K562 (cell line): ENCODE results near the gene DNAH9. TPM values are rescaled to one million over a fixed set of nuclear protein-coding genes. Genes with fewer than 3 reads are reported as not detected.

ENCODE experiments used
- ATAC-seq: fragments of 200-7000 bp; cut with Tn5 transposase; 3 replicates; pipeline ENCODE4 v1.9.1; 2020; ENCODE audit warnings: moderate library complexity
- BruUV-seq: library from RNA; stranded (reverse); fragments of 400-500 nt; replicated peaks from 2 replicates; lab custom pipeline; 2021; lab: Mats Ljungman, UMichigan
- CTCF ChIA-PET: fragments of 300-600 bp; formaldehyde crosslinking; extraction: SDS; loops from one replicate; lab custom pipeline; 2021; ENCODE audit warnings: low intra/inter-chr PET ratio; lab: Yijun Ruan, JAX
- POLR2A ChIA-PET: fragments of 300-600, 350-650 bp; sonication (Branson Sonifier 250); formaldehyde crosslinking; extraction: SDS; loops from one replicate; lab custom pipeline; 2021; ENCODE audit warnings: antibody characterized with exemption, inconsistent platforms; lab: Yijun Ruan, JAX
- DNase-seq, 4 experiments: peaks; one replicate each; pipeline versions ENCODE4 v3.0.0 to v3.0.0-alpha.2; 2011 to 2018; ENCODE audit warnings: low spot score in 3 of 4, mixed read lengths in 3 of 4; ENCODE audit errors: extremely low read depth in 1 of 4
- FAIRE-seq: peaks from 2 replicates; lab custom pipeline; 2011; peaks lifted over from hg19 to GRCh38; lab: Jason Lieb, UNC
- H2AFZ ChIP-seq: 2 replicates; pipeline ENCODE4 v1.6.0; 2011; ENCODE audit warnings: low read depth, low read length, control low read depth, inconsistent platforms
- H3K27ac ChIP-seq: fragments of 200-600 bp; 3 replicates; pipeline ENCODE4 v1.8.0; 2011; ENCODE audit warnings: low read depth, mild to moderate bottlenecking, control low read depth, inconsistent platforms, low read length, moderate library complexity, mixed read lengths; ENCODE audit errors: extremely low read depth
- H3K27me3 ChIP-seq, 2 experiments: fragments of 300-600 bp in 1 of 2; 2 replicates in 1 of 2; 3 replicates in 1 of 2; pipeline versions ENCODE4 v1.6.0 to v1.8.0; 2011; ENCODE audit warnings: inconsistent platforms in 2 of 2, low read length in 2 of 2, mild to moderate bottlenecking in 1 of 2, mixed read lengths in 1 of 2, moderate library complexity in 1 of 2; ENCODE audit not compliant: control insufficient read depth in 2 of 2, insufficient read depth in 2 of 2
- H3K36me3 ChIP-seq: fragments of 300-600 bp; 3 replicates; pipeline ENCODE4 v1.8.0; 2011; ENCODE audit warnings: mild to moderate bottlenecking, low read length, inconsistent platforms; ENCODE audit not compliant: control insufficient read depth, insufficient read depth
- H3K4me1 ChIP-seq, 2 experiments: fragments of 200-600 bp in 1 of 2; replicated peaks in 1 of 2; 2 replicates in 1 of 2; 3 replicates in 1 of 2; pipeline versions ENCODE4 v1.5.1 to v1.8.0; 2011; ENCODE audit warnings: inconsistent platforms in 2 of 2, low read length in 2 of 2, mild to moderate bottlenecking in 1 of 2, mixed read lengths in 1 of 2, moderate library complexity in 1 of 2; ENCODE audit not compliant: control insufficient read depth in 2 of 2, insufficient read depth in 2 of 2
- H3K4me2 ChIP-seq: 2 replicates; pipeline ENCODE4 v1.6.1; 2011; ENCODE audit warnings: low read length, control low read depth, inconsistent platforms, mixed read lengths; ENCODE audit not compliant: insufficient read depth
- H3K4me3 ChIP-seq: fragments of 200-600 bp; sonication (generic), shearing (Covaris generic); 2 replicates; pipeline ENCODE4 v1.5.1; 2016; ENCODE audit warnings: control low read depth, inconsistent platforms
- H3K79me2 ChIP-seq: fragments of 200-600 bp; 3 replicates; pipeline ENCODE4 v1.8.0; 2011; ENCODE audit warnings: low read length, inconsistent platforms; ENCODE audit not compliant: control insufficient read depth, insufficient read depth
- H3K9ac ChIP-seq, 2 experiments: 2 replicates each; pipeline versions ENCODE4 v1.6.0 to v1.6.1; 2011; ENCODE audit warnings: low read depth in 2 of 2, low read length in 2 of 2, control low read depth in 1 of 2, inconsistent platforms in 1 of 2, mild to moderate bottlenecking in 1 of 2, mixed read lengths in 1 of 2; ENCODE audit not compliant: insufficient read depth in 1 of 2
- H3K9me1 ChIP-seq: one replicate; pipeline ENCODE4 v1.6.0; 2011; ENCODE audit warnings: inconsistent platforms, mild to moderate bottlenecking, low read length, moderate library complexity; ENCODE audit not compliant: control insufficient read depth, insufficient read depth
- H3K9me3 ChIP-seq: replicated peaks from 2 replicates; pipeline ENCODE4 v1.5.1; 2011; ENCODE audit warnings: low read depth, low read length, inconsistent platforms; ENCODE audit not compliant: control insufficient read depth, insufficient read depth
- H4K20me1 ChIP-seq: replicated peaks from 2 replicates; pipeline ENCODE4 v1.6.1; 2011; ENCODE audit warnings: low read length, inconsistent platforms, mixed read lengths; ENCODE audit not compliant: control insufficient read depth, insufficient read depth
- ETV6 ChIP-seq, 3 experiments: fragments of 150-350 bp in 1 of 3; sonication (generic) in 1 of 3; formaldehyde crosslinking in 1 of 3; IDR thresholded peaks; 2 replicates each; pipeline versions ENCODE4 v1.6.1 to v1.8.0; 2014 to 2022; ENCODE audit warnings: borderline replicate concordance in 2 of 3, low read depth in 2 of 3, antibody characterized with exemption in 1 of 3, low read length in 1 of 3, mild to moderate bottlenecking in 1 of 3, missing genetic modification reagents in 1 of 3
- EWSR1 ChIP-seq: fragments of 450-650 bp; IDR thresholded peaks from 2 replicates; pipeline ENCODE4 v1.6.1; 2018; ENCODE audit warnings: borderline replicate concordance, mild to moderate bottlenecking, low read depth, moderate library complexity; ENCODE audit not compliant: partially characterized antibody
- HDAC6 ChIP-seq: IDR thresholded peaks from 2 replicates; pipeline ENCODE4 v1.6.1; 2012; ENCODE audit warnings: low read depth, mild to moderate bottlenecking, control low read depth, inconsistent platforms, low read length, moderate library complexity
- HNRNPUL1 ChIP-seq: fragments of 200-400 bp; formaldehyde crosslinking; IDR thresholded peaks from 2 replicates; pipeline ENCODE4 v1.6.1; 2017; ENCODE audit warnings: low read length
- MECOM ChIP-seq: fragments of 250-450 bp; sonication (Bioruptor Pico); IDR thresholded peaks from 2 replicates; pipeline ENCODE4 v1.8.0; 2022; ENCODE audit warnings: inconsistent platforms
- MXD1 ChIP-seq: fragments of 250-450 bp; sonication (Bioruptor Pico); IDR thresholded peaks from 2 replicates; pipeline ENCODE4 v1.8.0; 2021; ENCODE audit warnings: borderline replicate concordance, mild to moderate bottlenecking, moderate library complexity; ENCODE audit not compliant: poor library complexity, severe bottlenecking
- RBM22 ChIP-seq: fragments of 200-400 bp; formaldehyde crosslinking; IDR thresholded peaks from 2 replicates; pipeline ENCODE4 v1.6.1; 2018; ENCODE audit warnings: low read length, low read depth; ENCODE audit not compliant: poor library complexity, severe bottlenecking
- TAF7 ChIP-seq: fragments of 450-650 bp; IDR thresholded peaks from 2 replicates; pipeline ENCODE4 v1.6.1; 2016; ENCODE audit warnings: missing genetic modification characterization, missing compliant biosample characterization
- ZBTB40 ChIP-seq, 2 experiments: fragments of 450-650 bp in 1 of 2; sonication (generic) in 1 of 2; formaldehyde crosslinking in 1 of 2; IDR thresholded peaks; 2 replicates each; pipeline versions ENCODE4 v1.7.1 to v1.9.0; 2016 to 2022; ENCODE audit warnings: inconsistent platforms in 1 of 2, mild to moderate bottlenecking in 1 of 2, missing genetic modification reagents in 1 of 2
- ZNF212 ChIP-seq: fragments of 450-650 bp; formaldehyde crosslinking; IDR thresholded peaks from 2 replicates; pipeline ENCODE4 v1.4.0; 2020; ENCODE audit warnings: mild to moderate bottlenecking
- ZNF324 ChIP-seq: fragments of 250-450 bp; sonication (Bioruptor Pico); IDR thresholded peaks from 2 replicates; pipeline ENCODE4 v1.4.0; 2020; ENCODE audit warnings: mild to moderate bottlenecking
- ZNF561 ChIP-seq: fragments of 450-650 bp; formaldehyde crosslinking; conservative IDR thresholded peaks from 2 replicates; pipeline ENCODE4 v1.4.0; 2020; ENCODE audit warnings: mild to moderate bottlenecking, moderate library complexity
- ZNF780A ChIP-seq: fragments of 250-450 bp; sonication (Bioruptor Pico); IDR thresholded peaks from 2 replicates; pipeline ENCODE4 v1.5.0; 2021; ENCODE audit warnings: mild to moderate bottlenecking
- WGBS: fragments of 100-300 bp; shearing (Covaris generic); methylation state at CpG from one replicate; pipeline ENCODE4 v1.1.6; 2016; ENCODE audit warnings: low coverage, mixed read lengths; ENCODE audit not compliant: insufficient coverage; ENCODE audit errors: missing lambda C conversion rate; 5-methylcytosine and 5-hydroxymethylcytosine counted together
- in situ Hi-C: fragments of 300-500 bp; cut with MboI; formaldehyde crosslinking; loops from 4 replicates; pipeline ENCODE4 v1.15.0; 2018; ENCODE audit warnings: inconsistent platforms, mixed read lengths
- intact Hi-C: fragments of 100-400 bp; cut with micrococcal nuclease; formaldehyde crosslinking; loops from 2 replicates; pipeline ENCODE4 v1.14.2; 2022
- polyA plus RNA-seq, 8 experiments: library from polyadenylated mRNA; depleted of rRNA in 4 of 8; stranded (reverse) in 5 of 8; unstranded in 3 of 8; fragments of >200 nt; fragmentation: Nextera tagmentation in 2 of 8; fragmentation: Illumina TruSeq in 1 of 8; extraction: Ambion mirVana in 2 of 8; extraction: Trizol in 1 of 8; gene quantifications; 2 replicates each; pipeline versions ENCODE4 v1.2.1 to v1.2.3, GENCODE V29; 2011 to 2014; ENCODE audit warnings: inconsistent platforms in 1 of 8, missing spikeins in 1 of 8
- total RNA-seq, 7 experiments: library from RNA; depleted of rRNA in 6 of 7; stranded (reverse); fragments of >200 nt in 6 of 7; fragmentation: Illumina TruSeq in 2 of 7; extraction: Trizol in 2 of 7; gene quantifications; 2 replicates each; pipeline versions ENCODE4 v1.2.1 to v1.2.3, GENCODE V29; 2011 to 2021; ENCODE audit warnings: low replicate concordance in 1 of 7

Gene DNAH9
- total and polyA plus RNA-seq, 9 of the 15 experiments (the other 6 are each of a cell fraction or from before 2014, with no cell fraction given) = not detected

- 0% methylated on average over 1 of the region's 2 CpGs for WGBS
- no peak overlapping the region for H3K4me3 ChIP-seq
- H2AFZ ChIP-seq = no peak overlapping the region
- H3K36me3 ChIP-seq = no peaks in the 10 kb centered on the region
- no peak overlapping the region for H3K27ac ChIP-seq
- no peak for FAIRE-seq
- no peaks in the 10 kb centered on the region for H3K9me3 ChIP-seq
- no peak for ATAC-seq
- POLR2A ChIA-PET = no interaction called here
- no peaks in the 10 kb centered on the region for H3K79me2 ChIP-seq
- CTCF ChIA-PET = no interaction called here
- DNase-seq = no peak
- BruUV-seq = no TSS peak
- H3K9ac ChIP-seq = no peak overlapping the region
- intact Hi-C loops (loop anchor here (10.0 kb wide), 1 partner anchor 62 kb away; no protein-coding TSS in a partner anchor), in situ Hi-C loops (no loop called here)
- no peaks in the 10 kb centered on the region for H3K9me1 ChIP-seq
- no peak overlapping the region for H3K4me2 ChIP-seq
- H4K20me1 ChIP-seq = no peaks in the 10 kb centered on the region
- no peaks in the 10 kb centered on the region for H3K27me3 ChIP-seq
- H3K4me1 ChIP-seq = no peaks in the 10 kb centered on the region
- TF ChIP-seq HNRNPUL1 (no peak), ZNF212 (CRISPR knock-in tag) (no peak), HDAC6 (no peak), TAF7 (tag) (no peak), ZNF780A (CRISPR knock-in tag) (no peak), ZBTB40 (IDR thresholded peaks at IDR 0.05) (no peak), ZBTB40 (CRISPR knock-in tag; IDR thresholded peaks at IDR 0.05) (no peak), RBM22 (no peak), ETV6 (IDR thresholded peaks at IDR 0.05; ENCODE audit: borderline replicate concordance in 1 of 2, low read depth in 2 of 2, low read length in 1 of 2) (no peak), ETV6 (CRISPR knock-in tag; IDR thresholded peaks at IDR 0.05; ENCODE audit: borderline replicate concordance) (no peak), ZNF561 (CRISPR knock-in tag) (no peak), EWSR1 (no peak), MECOM (CRISPR knock-in tag) (no peak), ZNF324 (CRISPR knock-in tag) (no peak), MXD1 (CRISPR knock-in tag) (no peak)
These were observed 84.4 kb downstream of the DNAH9 start for GRCh38 chr17:11682646-11683045.
